AG04450 (cell line): Measurements from ENCODE around the gene SMIM5. TPM values are rescaled to one million over a fixed set of nuclear protein-coding genes. Genes with fewer than 3 reads are reported as not detected.
A peak's percentile ranks its signal among the peaks of the same experiment; 100 is the strongest.

Experiments
- CTCF ChIA-PET: fragments of 300-600, 350-600 bp; formaldehyde crosslinking; extraction: SDS; loops from one replicate; lab custom pipeline; 2022; ENCODE audit warnings: antibody characterized with exemption, inconsistent platforms; lab: Charles Lee
- POLR2A ChIA-PET: fragments of 350-600 bp; formaldehyde crosslinking; extraction: SDS; loops from one replicate; lab custom pipeline; 2021; ENCODE audit warnings: antibody characterized with exemption, inconsistent platforms; lab: Yijun Ruan, JAX
- DNase-seq: peaks from one replicate; pipeline ENCODE4 v3.0.0-alpha.2; 2011; ENCODE audit warnings: low read depth, low spot score
- H3K27ac ChIP-seq: one replicate; pipeline ENCODE4 v1.5.1; 2012; ENCODE audit warnings: low read depth, low read length, control low read depth
- H3K27me3 ChIP-seq: one replicate; pipeline ENCODE4 v1.6.0; 2012; ENCODE audit warnings: low read length; ENCODE audit not compliant: control insufficient read depth, insufficient read depth
- H3K4me3 ChIP-seq: 2 replicates; pipeline ENCODE4 v1.5.1; 2011; ENCODE audit warnings: mild to moderate bottlenecking, low read depth, low read length, control low read depth
- H3K9me3 ChIP-seq: 2 replicates; pipeline ENCODE4 v1.5.1; 2012; ENCODE audit warnings: low read length; ENCODE audit not compliant: control insufficient read depth, insufficient read depth
- polyA plus RNA-seq: library from polyadenylated mRNA; depleted of rRNA; stranded (reverse); fragments of >200 nt; gene quantifications from 2 replicates; pipeline ENCODE4 v1.2.3, GENCODE V29; 2011
- TF ChIP-seq, protein P1 (sequence below): IDR thresholded peaks from 2 replicates; pipeline ENCODE4 v1.5.1; 2011; ENCODE audit warnings: low read depth, low read length, control low read depth, inconsistent platforms

The SMIM5 gene
- polyA plus RNA-seq, 1 experiment, result not detected

DNA sequence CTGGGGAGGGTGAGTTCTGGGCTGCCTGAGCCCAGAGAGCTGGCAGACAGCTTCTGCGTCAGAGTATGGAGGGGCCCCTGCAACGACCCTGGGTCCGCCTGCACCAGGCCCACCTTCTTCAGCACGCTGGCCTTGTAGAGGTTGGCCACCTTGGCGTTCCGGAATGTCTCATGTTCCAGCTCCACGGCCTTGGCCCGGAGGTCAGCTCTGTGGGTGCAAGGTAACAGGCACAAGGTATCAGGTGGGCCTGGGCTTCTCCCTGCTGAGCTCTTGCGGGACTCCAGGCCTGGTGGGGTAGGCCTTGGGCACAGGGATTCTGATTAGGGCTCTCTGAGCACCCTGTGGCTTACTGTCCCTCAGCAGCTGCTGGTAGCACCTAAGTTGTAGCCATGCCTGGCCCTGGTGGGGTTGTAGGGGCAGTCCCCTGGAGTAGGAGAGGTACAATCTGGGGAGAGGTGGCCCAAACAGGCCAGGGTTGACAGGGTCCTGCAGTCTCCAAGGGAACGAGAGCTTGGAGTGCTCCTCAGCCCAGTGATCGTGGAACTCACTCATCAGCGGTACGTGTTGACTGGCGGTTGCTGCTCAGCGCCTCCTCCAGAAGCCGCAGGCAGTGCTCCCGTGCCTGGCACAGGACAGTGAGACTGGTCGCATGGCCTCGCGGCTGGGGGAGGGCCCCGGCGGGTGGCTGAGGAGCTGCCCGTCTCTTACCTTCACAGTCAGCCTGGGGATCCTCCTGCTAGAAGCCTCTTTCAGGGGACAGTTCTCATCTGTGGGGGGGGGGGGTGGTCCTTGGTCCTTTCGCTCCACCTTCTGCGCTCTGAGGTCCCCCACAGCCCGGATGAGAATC, 2.9 kb upstream of the SMIM5 start:
- ChIA-PET POLR2A (no interaction called here), CTCF (interaction anchor here (0.6 to 11.0 kb wide), 5 partner anchors 9 to 123 kb away, joined by 3 to 309 read pairs (median 4); no protein-coding TSS in a partner anchor)
- no peak overlapping the region for H3K27ac ChIP-seq
- no peaks in the 10 kb centered on the region for H3K27me3 ChIP-seq
- TF ChIP-seq, protein P1, sequence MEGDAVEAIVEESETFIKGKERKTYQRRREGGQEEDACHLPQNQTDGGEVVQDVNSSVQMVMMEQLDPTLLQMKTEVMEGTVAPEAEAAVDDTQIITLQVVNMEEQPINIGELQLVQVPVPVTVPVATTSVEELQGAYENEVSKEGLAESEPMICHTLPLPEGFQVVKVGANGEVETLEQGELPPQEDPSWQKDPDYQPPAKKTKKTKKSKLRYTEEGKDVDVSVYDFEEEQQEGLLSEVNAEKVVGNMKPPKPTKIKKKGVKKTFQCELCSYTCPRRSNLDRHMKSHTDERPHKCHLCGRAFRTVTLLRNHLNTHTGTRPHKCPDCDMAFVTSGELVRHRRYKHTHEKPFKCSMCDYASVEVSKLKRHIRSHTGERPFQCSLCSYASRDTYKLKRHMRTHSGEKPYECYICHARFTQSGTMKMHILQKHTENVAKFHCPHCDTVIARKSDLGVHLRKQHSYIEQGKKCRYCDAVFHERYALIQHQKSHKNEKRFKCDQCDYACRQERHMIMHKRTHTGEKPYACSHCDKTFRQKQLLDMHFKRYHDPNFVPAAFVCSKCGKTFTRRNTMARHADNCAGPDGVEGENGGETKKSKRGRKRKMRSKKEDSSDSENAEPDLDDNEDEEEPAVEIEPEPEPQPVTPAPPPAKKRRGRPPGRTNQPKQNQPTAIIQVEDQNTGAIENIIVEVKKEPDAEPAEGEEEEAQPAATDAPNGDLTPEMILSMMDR, result no peak
- H3K4me3 ChIP-seq, result no peak overlapping the region
- no peaks in the 10 kb centered on the region; the same call in 1 of the 2 replicates for H3K9me3 ChIP-seq
- DNase-seq, result no peak

DNA sequence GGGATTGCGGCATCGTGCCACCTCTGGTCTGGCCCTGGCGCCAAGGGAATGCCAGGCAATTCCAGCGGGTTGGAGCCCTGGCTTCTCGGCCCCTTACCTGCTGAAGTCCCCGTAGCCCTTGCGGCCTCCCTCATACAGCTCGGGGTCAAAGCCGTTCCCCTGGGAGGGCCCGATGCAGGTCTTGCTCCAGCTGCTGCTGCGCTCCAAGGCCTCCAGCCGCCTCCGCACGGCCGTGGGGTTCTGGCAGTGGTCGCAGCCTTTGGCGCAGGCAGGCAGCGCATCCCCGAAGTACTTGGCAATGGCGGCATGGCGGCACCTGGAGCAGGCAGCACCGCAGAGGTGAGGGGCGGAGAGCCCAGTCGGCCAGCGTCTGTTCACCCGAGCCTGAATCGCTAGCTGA, 1.9 kb upstream of the SMIM5 start:
- no peak overlapping the region for H3K27ac ChIP-seq
- H3K4me3 ChIP-seq, result no peak overlapping the region
- TF ChIP-seq, protein P1, result no peak
- CTCF ChIA-PET, result interaction anchor here (3.5 to 11.0 kb wide), 2 partner anchors 11 to 117 kb away, joined by 49 to 309 read pairs; no protein-coding TSS in a partner anchor
- no peaks in the 10 kb centered on the region for H3K27me3 ChIP-seq
- POLR2A ChIA-PET, result no interaction called here
- no peak for DNase-seq
- H3K9me3 ChIP-seq, result no peaks in the 10 kb centered on the region; the same call in 1 of the 2 replicates

DNA sequence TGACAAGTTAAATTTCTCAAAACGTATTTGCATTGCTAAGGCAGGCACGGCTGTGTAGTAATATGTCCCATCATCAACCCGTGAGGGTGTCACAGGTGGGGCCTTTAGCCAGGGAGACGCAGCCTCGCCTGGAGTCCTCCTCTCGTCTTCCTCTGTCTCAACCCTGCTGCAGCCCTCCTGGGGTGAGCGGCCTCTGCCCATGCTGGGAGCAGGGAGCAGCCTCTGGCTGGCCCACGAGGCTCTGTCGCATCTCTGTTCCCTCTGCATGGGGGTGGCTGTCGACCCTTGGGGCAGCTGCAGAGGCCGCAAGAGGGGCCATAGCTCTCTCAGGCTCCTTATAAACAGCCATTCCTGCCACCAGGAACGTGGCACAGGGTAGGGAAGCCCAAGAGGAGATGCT, 806 bp upstream of the SMIM5 start:
- Histone ChIP-seq H3K27me3 (no peaks in the 10 kb centered on the region), H3K4me3 (no peak overlapping the region), H3K27ac (peak overlapping the region; percentile 21), H3K9me3 (no peaks in the 10 kb centered on the region; the same call in 1 of the 2 replicates)
- TF ChIP-seq, protein P1, result no peak
- CTCF ChIA-PET, result interaction anchor here (0.5 to 11.0 kb wide), 44 partner anchors 8 to 231 kb away, joined by 3 to 309 read pairs (median 6); partner anchors contain the start of genes RECQL5, SAP30BP and TSEN54
- DNase-seq, result no peak
- POLR2A ChIA-PET, result interaction anchor here (0.6 to 1.2 kb wide), 4 partner anchors 24 to 117 kb away, joined by 3 to 13 read pairs (median 6); partner anchors contain the start of genes RECQL5 and SAP30BP

DNA sequence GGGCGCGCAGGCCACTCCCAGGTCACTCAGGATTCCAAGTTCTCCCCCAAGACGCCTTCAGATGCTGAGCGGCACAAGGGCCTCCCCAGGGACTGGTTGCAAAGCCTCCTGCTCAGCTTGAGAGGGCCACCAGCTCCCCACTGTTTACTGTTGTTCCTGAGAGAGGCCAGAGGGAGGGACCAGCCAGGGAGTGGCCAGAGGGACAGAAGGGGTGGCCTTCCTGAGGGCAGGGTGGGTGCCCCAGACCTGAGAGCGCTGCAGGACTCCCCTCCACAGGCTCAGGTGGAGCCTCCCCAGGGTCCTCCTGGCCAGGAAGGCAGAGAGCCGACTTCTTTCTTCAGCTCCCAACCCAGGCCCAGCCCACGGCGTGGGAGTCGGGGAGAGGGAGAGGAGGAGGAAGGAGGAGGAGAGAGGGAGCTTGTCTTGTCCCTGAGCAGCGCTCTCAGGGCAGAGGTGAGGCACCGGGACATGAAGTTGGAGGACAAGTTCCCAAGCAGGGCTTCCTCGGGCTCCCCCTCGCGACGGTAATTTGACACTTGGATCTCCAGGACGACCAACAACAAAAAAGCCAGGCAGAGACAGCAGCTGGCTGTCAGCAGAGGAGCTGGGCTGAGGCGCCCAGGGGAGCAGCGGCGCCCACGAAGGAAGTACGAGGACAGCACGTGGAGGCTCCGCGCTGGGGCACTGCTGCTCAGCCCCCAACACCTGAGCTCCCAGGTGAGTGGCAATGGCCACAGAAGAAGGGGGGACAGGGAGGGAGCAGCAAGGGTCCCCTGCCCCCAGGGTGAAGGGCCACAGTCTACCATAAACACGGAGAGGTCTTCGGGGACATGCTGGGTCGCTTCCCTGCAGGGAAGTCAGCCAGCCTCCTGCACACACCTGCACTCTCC, 497 bp downstream of the SMIM5 start:
- CTCF ChIA-PET, result interaction anchor here (0.6 to 11.0 kb wide), 63 partner anchors 9 to 338 kb away, joined by 3 to 309 read pairs (median 5); partner anchors contain the start of genes RECQL5, SAP30BP and TSEN54
- Histone ChIP-seq H3K27ac (peak overlapping the region; percentile 70), H3K27me3 (no peaks in the 10 kb centered on the region), H3K9me3 (no peaks in the 10 kb centered on the region; the same call in 1 of the 2 replicates), H3K4me3 (no peak overlapping the region)
- POLR2A ChIA-PET, result interaction anchor here (0.8 to 1.4 kb wide), 5 partner anchors 33 to 146 kb away, joined by 3 to 13 read pairs (median 5); partner anchors contain the start of genes RECQL5 and SAP30BP
- TF ChIP-seq, protein P1, result peak; percentile 77
- peak; percentile 66 for DNase-seq
